Activated B cell treated with CpG ODN at 0.5 μM for 24 hours (primary cell): ENCODE results near the gene SNX20. TPM values are rescaled to one million over a fixed set of nuclear protein-coding genes. Genes with fewer than 3 reads are reported as not detected.
A peak's percentile ranks its signal among the peaks of the same experiment; 100 is the strongest.

ENCODE experiments used
- ATAC-seq: fragments of 200-7000 bp; cut with Tn5 transposase; one replicate; pipeline ENCODE4 v1.10.0; 2021; ENCODE audit warnings: low read depth, mild to moderate bottlenecking, moderate library complexity
- CTCF ChIA-PET: fragments of 350-600 bp; sonication (Branson Sonifier 250); formaldehyde crosslinking; loops from one replicate; lab custom pipeline; 2021; ENCODE audit warnings: antibody characterized with exemption; lab: Charles Lee
- POLR2A ChIA-PET: fragments of 350-600 bp; sonication (Branson Sonifier 250); formaldehyde crosslinking; loops from one replicate; lab custom pipeline; 2021; ENCODE audit warnings: antibody characterized with exemption; lab: Charles Lee
- DNase-seq: peaks from one replicate; pipeline ENCODE4 v3.0.0; 2022
- H3K27ac Mint-ChIP-seq: one replicate; pipeline ENCODE4 v1.8.0; 2020; ENCODE audit warnings: mixed read lengths
- H3K27me3 Mint-ChIP-seq: one replicate; pipeline ENCODE4 v1.8.0; 2021; ENCODE audit warnings: mixed read lengths
- H3K36me3 Mint-ChIP-seq: one replicate; pipeline ENCODE4 v1.8.0; 2021; ENCODE audit warnings: low read depth, mixed read lengths
- H3K4me1 Mint-ChIP-seq: one replicate; pipeline ENCODE4 v1.8.0; 2021; ENCODE audit warnings: mixed read lengths
- H3K4me3 Mint-ChIP-seq: one replicate; pipeline ENCODE4 v1.8.0; 2020; ENCODE audit warnings: mild to moderate bottlenecking, mixed read lengths
- H3K9me3 Mint-ChIP-seq: one replicate; pipeline ENCODE4 v1.8.0; 2020; ENCODE audit warnings: mixed read lengths
- CTCF ChIP-seq: fragments of 200-600 bp; IDR thresholded peaks from one replicate; pipeline ENCODE4 v1.8.0; 2022; ENCODE audit warnings: antibody characterized with exemption, mild to moderate bottlenecking
- intact Hi-C: fragments of 100-400 bp; cut with micrococcal nuclease; formaldehyde crosslinking; loops from one replicate; pipeline ENCODE4 v1.15.1; 2024
- total RNA-seq: library from RNA; stranded (reverse); gene quantifications from 2 replicates; pipeline ENCODE4 v1.2.3, GENCODE V29; 2022

Gene SNX20
- total RNA-seq, 1 donor from 2014 or later: 33.1 TPM

- Mint-ChIP-seq H3K9me3 (peaks cover 20% of the 10 kb centered on the region), H3K36me3 (peaks cover 11% of the 10 kb centered on the region), H3K27me3 (no peaks in the 10 kb centered on the region), H3K4me1 (peaks cover 27% of the 10 kb centered on the region), H3K27ac (no peak overlapping the region), H3K4me3 (no peak overlapping the region)
- ChIA-PET POLR2A (no interaction called here), CTCF (no interaction called here)
- DNase-seq: no peak
- no peak for ATAC-seq
- no peak for TF ChIP-seq CTCF
- intact Hi-C loops: no loop called here
These were observed 25.1 kb upstream of the SNX20 start for GRCh38 chr16:50706250-50706649.

- no peak for TF ChIP-seq CTCF
- Mint-ChIP-seq H3K27me3 (no peaks in the 10 kb centered on the region), H3K9me3 (peaks cover 20% of the 10 kb centered on the region), H3K27ac (no peak overlapping the region), H3K4me1 (peaks cover 27% of the 10 kb centered on the region), H3K36me3 (peaks cover 11% of the 10 kb centered on the region), H3K4me3 (no peak overlapping the region)
- no peak for DNase-seq
- no peak for ATAC-seq
- CTCF ChIA-PET: no interaction called here
- POLR2A ChIA-PET: no interaction called here
- intact Hi-C loops: no loop called here
These were observed 24.5 kb upstream of the SNX20 start for GRCh38 chr16:50705436-50706110.

GRCh38 chr16:50704245-50704644, 23.1 kb upstream of the SNX20 start:
- no peak for ATAC-seq
- DNase-seq: no peak
- H3K9me3 Mint-ChIP-seq: peaks cover 20% of the 10 kb centered on the region
- H3K27me3 Mint-ChIP-seq: no peaks in the 10 kb centered on the region
- CTCF ChIA-PET: no interaction called here
- no peak for TF ChIP-seq CTCF
- no peak overlapping the region for H3K4me3 Mint-ChIP-seq
- H3K4me1 Mint-ChIP-seq: peaks cover 27% of the 10 kb centered on the region
- peaks cover 11% of the 10 kb centered on the region for H3K36me3 Mint-ChIP-seq
- POLR2A ChIA-PET: interaction anchor here (1.4 kb wide), 1 partner anchor 12 kb away, joined by 3 read pairs; no protein-coding TSS in a partner anchor
- intact Hi-C loops: no loop called here
- H3K27ac Mint-ChIP-seq: no peak overlapping the region

GRCh38 chr16:50702725-50703124, 21.6 kb upstream of the SNX20 start:
- Mint-ChIP-seq H3K27me3 (no peaks in the 10 kb centered on the region), H3K9me3 (peaks cover 20% of the 10 kb centered on the region), H3K27ac (no peak overlapping the region), H3K4me1 (peaks cover 31% of the 10 kb centered on the region), H3K36me3 (peaks cover 11% of the 10 kb centered on the region), H3K4me3 (no peak overlapping the region)
- ChIA-PET POLR2A (interaction anchor here (1.4 to 2.1 kb wide), 3 partner anchors 14 to 39 kb away, joined by 3 to 5 read pairs (median 3); partner anchors contain the start of gene CYLD), CTCF (interaction anchor here (0.9 kb wide), 1 partner anchor 104 kb away, joined by 3 read pairs; no protein-coding TSS in a partner anchor)
- TF ChIP-seq CTCF: no peak
- ATAC-seq (no peak), DNase-seq (no peak)
- intact Hi-C loops: no loop called here

GRCh38 chr16:50699326-50700159, 18.4 kb upstream of the SNX20 start:
- Mint-ChIP-seq H3K4me3 (peak overlapping the region; percentile 32), H3K27ac (peak overlapping the region; percentile 62), H3K36me3 (peaks cover 4% of the 10 kb centered on the region), H3K9me3 (peaks cover 6% of the 10 kb centered on the region), H3K27me3 (no peaks in the 10 kb centered on the region), H3K4me1 (peaks cover 61% of the 10 kb centered on the region)
- POLR2A ChIA-PET: interaction anchor here (0.7 to 3.9 kb wide), 3 partner anchors 15 to 42 kb away, joined by 3 to 34 read pairs (median 6); partner anchors contain the start of genes CYLD and SNX20
- intact Hi-C loops: no loop called here
- no peak for ATAC-seq
- CTCF ChIA-PET: interaction anchor here (0.6 kb wide), 1 partner anchor 346 kb away, joined by 3 read pairs; no protein-coding TSS in a partner anchor
- no peak for DNase-seq
- no peak for TF ChIP-seq CTCF
